ENCODE results near the gene PVALEF.

DNA sequence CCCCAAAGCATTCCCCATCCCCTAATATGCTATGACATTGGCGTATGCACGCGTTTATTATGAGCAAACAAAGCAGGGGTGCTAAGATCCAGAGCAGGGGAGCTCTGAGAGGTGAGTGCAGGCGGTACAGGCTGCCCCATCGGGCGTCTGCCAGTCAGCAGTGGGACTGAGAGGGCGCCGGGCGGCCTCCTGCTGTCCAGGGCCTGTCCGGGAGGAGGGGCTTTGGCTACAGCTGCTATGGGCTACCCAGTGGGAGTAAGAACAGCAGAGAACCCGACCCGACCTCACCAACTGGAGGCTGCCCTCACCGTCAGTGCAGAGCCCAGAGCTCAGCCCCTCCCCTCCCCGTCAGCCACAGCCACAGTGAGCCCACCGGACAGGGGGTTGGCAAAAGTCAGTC, 19.2 kb downstream of the PVALEF start:
- TF ChIP-seq, protein P1, sequence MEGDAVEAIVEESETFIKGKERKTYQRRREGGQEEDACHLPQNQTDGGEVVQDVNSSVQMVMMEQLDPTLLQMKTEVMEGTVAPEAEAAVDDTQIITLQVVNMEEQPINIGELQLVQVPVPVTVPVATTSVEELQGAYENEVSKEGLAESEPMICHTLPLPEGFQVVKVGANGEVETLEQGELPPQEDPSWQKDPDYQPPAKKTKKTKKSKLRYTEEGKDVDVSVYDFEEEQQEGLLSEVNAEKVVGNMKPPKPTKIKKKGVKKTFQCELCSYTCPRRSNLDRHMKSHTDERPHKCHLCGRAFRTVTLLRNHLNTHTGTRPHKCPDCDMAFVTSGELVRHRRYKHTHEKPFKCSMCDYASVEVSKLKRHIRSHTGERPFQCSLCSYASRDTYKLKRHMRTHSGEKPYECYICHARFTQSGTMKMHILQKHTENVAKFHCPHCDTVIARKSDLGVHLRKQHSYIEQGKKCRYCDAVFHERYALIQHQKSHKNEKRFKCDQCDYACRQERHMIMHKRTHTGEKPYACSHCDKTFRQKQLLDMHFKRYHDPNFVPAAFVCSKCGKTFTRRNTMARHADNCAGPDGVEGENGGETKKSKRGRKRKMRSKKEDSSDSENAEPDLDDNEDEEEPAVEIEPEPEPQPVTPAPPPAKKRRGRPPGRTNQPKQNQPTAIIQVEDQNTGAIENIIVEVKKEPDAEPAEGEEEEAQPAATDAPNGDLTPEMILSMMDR (IDR thresholded peaks at IDR 0.05), result no peak
- no peak for TF ChIP-seq POLR2A (IDR thresholded peaks at IDR 0.05)
